ENCODE measurements around the gene MOV10L1.

MOV10L1 gene

DNA sequence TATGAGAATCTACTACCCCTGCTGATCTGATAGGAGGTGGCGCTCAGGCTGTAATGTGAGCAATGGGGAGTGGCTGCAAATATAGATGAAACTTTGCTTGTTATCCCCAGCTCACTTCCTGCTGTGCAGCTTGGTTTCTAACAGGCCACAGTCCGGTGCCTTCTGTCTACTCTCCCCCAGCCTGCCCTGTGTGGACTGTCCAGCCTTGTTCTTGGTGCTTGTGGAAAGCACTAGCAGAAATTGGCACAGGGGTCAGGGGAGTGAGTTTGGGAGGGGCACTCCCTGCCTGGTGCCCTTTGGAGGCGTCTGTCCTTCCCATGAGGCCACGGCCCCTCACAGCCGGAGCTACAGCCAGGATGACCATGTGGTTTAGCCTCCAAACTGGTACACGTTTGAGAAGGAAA is 14.3 kb downstream of the MOV10L1 start:
- Histone ChIP-seq H3K36me3 (ENCODE audit: control insufficient read depth in 4 of 4, insufficient read depth in 4 of 4, low read length in 3 of 4) (no peaks in the 10 kb centered on the region), H3K4me1 (ENCODE audit: control extremely low read depth in 1 of 4, control insufficient read depth in 4 of 4, insufficient read depth in 4 of 4, low read length in 3 of 4) (peaks cover 6 to 45% (median 22%) of the 10 kb centered on the region in 4 experiments), H3K27ac (ENCODE audit: insufficient read depth in 1 of 2, low read depth in 1 of 2, low read length in 2 of 2, poor library complexity in 1 of 2, severe bottlenecking in 2 of 2) (no peak overlapping the region), H3K4me3 (ENCODE audit: control insufficient read depth in 1 of 7, extremely low read depth in 1 of 7, insufficient read depth in 4 of 7, low read depth in 2 of 7, low read length in 6 of 7) (no peak overlapping the region), H3K9me3 (ENCODE audit: control extremely low read depth in 1 of 5, control insufficient read depth in 4 of 5, insufficient read depth in 2 of 5, low read depth in 1 of 5, low read length in 4 of 5) (no peaks in the 10 kb centered on the region), H3K27me3 (replicated peaks in 2 of 5; ENCODE audit: control insufficient read depth in 4 of 5, insufficient read depth in 5 of 5, low read length in 4 of 5) (no peaks in the 10 kb centered on the region)
- ChIA-PET CTCF (interaction anchor here (1.0 to 3.8 kb wide), 5 partner anchors 13 to 74 kb away, joined by 4 to 23 read pairs (median 6); partner anchors contain the start of gene MLC1), POLR2A (interaction anchor here (1.1 kb wide), 1 partner anchor 8 kb away, joined by 4 read pairs; no protein-coding TSS in a partner anchor)
- WGBS (ENCODE audit: insufficient coverage): 100% methylated on average over 3 of the region's 6 CpGs
- no peak for DNase-seq

DNA sequence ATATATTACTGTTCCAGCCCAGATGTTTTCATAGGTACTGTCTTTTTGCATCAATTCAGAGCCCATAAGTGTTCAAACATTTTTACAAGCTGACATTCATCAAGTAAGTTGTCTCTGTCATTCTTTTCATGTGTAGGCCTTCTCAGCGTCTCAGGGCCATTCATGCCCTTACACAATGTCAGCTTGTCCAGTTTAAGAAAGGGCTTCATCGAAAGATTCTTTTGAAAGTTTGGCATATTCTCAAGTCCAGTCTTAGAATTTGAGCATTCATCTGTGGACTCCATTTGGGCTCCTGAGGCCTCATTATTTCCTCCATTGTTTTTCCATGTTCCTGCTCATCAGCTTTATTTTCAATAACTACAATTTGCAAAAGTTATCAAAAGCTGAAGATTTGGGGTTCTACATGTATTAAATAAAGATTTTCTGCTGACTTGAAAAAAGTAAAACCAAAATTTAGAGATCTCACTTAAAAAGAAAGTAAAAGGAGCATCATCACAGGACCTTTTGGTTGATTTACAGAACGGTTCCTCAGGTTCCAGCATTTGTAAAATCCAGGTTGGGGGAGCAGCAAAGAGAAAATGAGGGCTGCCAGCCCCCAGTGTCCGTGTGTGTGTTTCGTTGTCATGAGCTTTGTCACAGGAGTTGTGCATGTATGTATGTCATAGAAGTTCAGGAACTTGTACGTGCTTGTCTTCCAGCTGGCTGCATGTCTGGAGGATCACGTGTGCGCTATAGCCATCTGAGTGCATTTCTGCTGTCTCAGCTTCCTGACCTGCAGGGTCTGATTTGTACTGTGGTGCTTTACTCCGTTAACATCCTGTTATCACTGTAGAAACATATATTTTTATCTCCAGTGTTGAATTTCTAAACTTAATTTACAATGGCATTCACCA is 15.6 kb downstream of the MOV10L1 start:
- H3K4me1 ChIP-seq (ENCODE audit: control extremely low read depth in 1 of 4, control insufficient read depth in 4 of 4, insufficient read depth in 4 of 4, low read length in 3 of 4): peaks cover 6 to 45% (median 22%) of the 10 kb centered on the region in 4 experiments
- no peak overlapping the region for H3K27ac ChIP-seq (ENCODE audit: insufficient read depth in 1 of 2, low read depth in 1 of 2, low read length in 2 of 2, poor library complexity in 1 of 2, severe bottlenecking in 2 of 2)
- 21% methylated on average over 7 of the region's 9 CpGs for WGBS (ENCODE audit: insufficient coverage)
- ChIA-PET POLR2A (interaction anchor here (0.6 to 1.6 kb wide), 4 partner anchors 20 to 86 kb away, joined by 4 to 10 read pairs (median 4); partner anchors contain the start of gene MLC1), CTCF (interaction anchor here (0.9 to 3.8 kb wide), 8 partner anchors 9 to 75 kb away, joined by 3 to 23 read pairs (median 4); partner anchors contain the start of gene MLC1)
- H3K4me3 ChIP-seq (ENCODE audit: control insufficient read depth in 1 of 7, extremely low read depth in 1 of 7, insufficient read depth in 4 of 7, low read depth in 2 of 7, low read length in 6 of 7): peak overlapping the region in 5 of 7 experiments; percentile 24 to 75 (median 46)
- H3K9me3 ChIP-seq (ENCODE audit: control extremely low read depth in 1 of 5, control insufficient read depth in 4 of 5, insufficient read depth in 2 of 5, low read depth in 1 of 5, low read length in 4 of 5): no peaks in the 10 kb centered on the region
- no peaks in the 10 kb centered on the region for H3K27me3 ChIP-seq (replicated peaks in 2 of 5; ENCODE audit: control insufficient read depth in 4 of 5, insufficient read depth in 5 of 5, low read length in 4 of 5)
- DNase-seq: peak; percentile 62 to 92 (median 86)
- no peaks in the 10 kb centered on the region for H3K36me3 ChIP-seq (ENCODE audit: control insufficient read depth in 4 of 4, insufficient read depth in 4 of 4, low read length in 3 of 4)

DNA sequence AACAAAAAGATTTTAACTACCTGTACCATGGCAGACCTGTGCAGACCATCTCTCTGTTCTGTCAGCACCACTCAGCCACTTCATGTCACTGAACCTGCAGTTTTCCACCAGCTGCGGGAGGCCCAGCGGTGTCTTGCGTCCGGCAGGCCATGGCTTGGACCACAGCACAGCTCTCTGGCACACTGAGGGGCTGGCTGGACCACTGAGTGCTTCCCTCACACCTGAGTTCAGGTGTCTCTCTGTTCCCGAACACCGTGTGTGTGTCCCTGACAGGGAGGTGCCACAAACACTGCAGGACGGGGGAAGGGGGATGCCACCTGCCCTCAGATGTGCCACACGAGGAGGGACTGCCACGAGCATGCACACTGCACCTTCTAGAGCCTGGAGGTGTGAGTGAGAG is 17.7 kb downstream of the MOV10L1 start:
- 88% methylated on average over 9 of the region's 9 CpGs for WGBS (ENCODE audit: insufficient coverage)
- POLR2A ChIA-PET: no interaction called here
- H3K4me1 ChIP-seq (ENCODE audit: control extremely low read depth in 1 of 4, control insufficient read depth in 4 of 4, insufficient read depth in 4 of 4, low read length in 3 of 4): peaks cover 2 to 47% (median 34%) of the 10 kb centered on the region in 4 experiments
- no peak for DNase-seq
- no peak overlapping the region for H3K4me3 ChIP-seq (ENCODE audit: control insufficient read depth in 1 of 7, extremely low read depth in 1 of 7, insufficient read depth in 4 of 7, low read depth in 2 of 7, low read length in 6 of 7)
- no peak overlapping the region for H3K27ac ChIP-seq (ENCODE audit: insufficient read depth in 1 of 2, low read depth in 1 of 2, low read length in 2 of 2, poor library complexity in 1 of 2, severe bottlenecking in 2 of 2)
- H3K27me3 ChIP-seq (replicated peaks in 2 of 5; ENCODE audit: control insufficient read depth in 4 of 5, insufficient read depth in 5 of 5, low read length in 4 of 5): no peaks in the 10 kb centered on the region
- CTCF ChIA-PET: interaction anchor here (2.7 kb wide), 1 partner anchor 22 kb away, joined by 7 read pairs; the partner anchor contains the start of gene MLC1
- H3K9me3 ChIP-seq (ENCODE audit: control extremely low read depth in 1 of 5, control insufficient read depth in 4 of 5, insufficient read depth in 2 of 5, low read depth in 1 of 5, low read length in 4 of 5): no peaks in the 10 kb centered on the region
- no peaks in the 10 kb centered on the region for H3K36me3 ChIP-seq (ENCODE audit: control insufficient read depth in 4 of 4, insufficient read depth in 4 of 4, low read length in 3 of 4)

DNA sequence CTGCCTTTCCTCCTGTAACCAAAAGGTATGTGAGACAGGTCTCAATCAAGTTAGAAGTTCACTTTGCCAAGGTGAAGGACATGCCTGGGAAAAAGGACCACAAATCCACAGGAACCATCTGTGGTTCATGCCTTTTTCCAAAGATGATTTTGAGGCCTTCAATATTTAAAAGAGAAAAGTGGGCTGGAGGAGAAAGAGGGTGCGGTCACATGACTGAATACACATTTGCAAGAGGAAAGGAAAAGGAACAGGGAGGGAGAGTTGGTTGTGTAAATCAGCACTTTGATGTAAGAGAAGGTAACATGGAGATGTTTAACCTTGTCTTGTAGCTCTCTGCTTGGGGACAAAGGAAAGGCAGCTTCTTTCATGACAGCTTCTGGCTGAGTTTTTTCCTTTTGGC is 21.2 kb downstream of the MOV10L1 start:
- no peak overlapping the region for H3K27ac ChIP-seq (ENCODE audit: insufficient read depth in 1 of 2, low read depth in 1 of 2, low read length in 2 of 2, poor library complexity in 1 of 2, severe bottlenecking in 2 of 2)
- H3K4me1 ChIP-seq (ENCODE audit: control extremely low read depth in 1 of 4, control insufficient read depth in 4 of 4, insufficient read depth in 4 of 4, low read length in 3 of 4): peaks cover 2 to 31% (median 27%) of the 10 kb centered on the region in 4 experiments
- no peak overlapping the region for H3K4me3 ChIP-seq (ENCODE audit: control insufficient read depth in 1 of 7, extremely low read depth in 1 of 7, insufficient read depth in 4 of 7, low read depth in 2 of 7, low read length in 6 of 7)
- no peaks in the 10 kb centered on the region for H3K36me3 ChIP-seq (ENCODE audit: control insufficient read depth in 4 of 4, insufficient read depth in 4 of 4, low read length in 3 of 4)
- no peaks in the 10 kb centered on the region for H3K27me3 ChIP-seq (replicated peaks in 2 of 5; ENCODE audit: control insufficient read depth in 4 of 5, insufficient read depth in 5 of 5, low read length in 4 of 5)
- ChIA-PET POLR2A (interaction anchor here (1.0 to 2.8 kb wide), 3 partner anchors 25 to 80 kb away, joined by 3 to 28 read pairs (median 10); partner anchors contain the start of gene MLC1), CTCF (interaction anchor here (1.3 to 1.9 kb wide), 3 partner anchors 12 to 35 kb away, joined by 3 to 9 read pairs (median 3); partner anchors contain the start of gene MLC1)
- peak in 1 of 3 donors; percentile 18 for DNase-seq
- H3K9me3 ChIP-seq (ENCODE audit: control extremely low read depth in 1 of 5, control insufficient read depth in 4 of 5, insufficient read depth in 2 of 5, low read depth in 1 of 5, low read length in 4 of 5): no peaks in the 10 kb centered on the region
- WGBS (ENCODE audit: insufficient coverage): 90% methylated on average over 1 of the region's 1 CpG

DNA sequence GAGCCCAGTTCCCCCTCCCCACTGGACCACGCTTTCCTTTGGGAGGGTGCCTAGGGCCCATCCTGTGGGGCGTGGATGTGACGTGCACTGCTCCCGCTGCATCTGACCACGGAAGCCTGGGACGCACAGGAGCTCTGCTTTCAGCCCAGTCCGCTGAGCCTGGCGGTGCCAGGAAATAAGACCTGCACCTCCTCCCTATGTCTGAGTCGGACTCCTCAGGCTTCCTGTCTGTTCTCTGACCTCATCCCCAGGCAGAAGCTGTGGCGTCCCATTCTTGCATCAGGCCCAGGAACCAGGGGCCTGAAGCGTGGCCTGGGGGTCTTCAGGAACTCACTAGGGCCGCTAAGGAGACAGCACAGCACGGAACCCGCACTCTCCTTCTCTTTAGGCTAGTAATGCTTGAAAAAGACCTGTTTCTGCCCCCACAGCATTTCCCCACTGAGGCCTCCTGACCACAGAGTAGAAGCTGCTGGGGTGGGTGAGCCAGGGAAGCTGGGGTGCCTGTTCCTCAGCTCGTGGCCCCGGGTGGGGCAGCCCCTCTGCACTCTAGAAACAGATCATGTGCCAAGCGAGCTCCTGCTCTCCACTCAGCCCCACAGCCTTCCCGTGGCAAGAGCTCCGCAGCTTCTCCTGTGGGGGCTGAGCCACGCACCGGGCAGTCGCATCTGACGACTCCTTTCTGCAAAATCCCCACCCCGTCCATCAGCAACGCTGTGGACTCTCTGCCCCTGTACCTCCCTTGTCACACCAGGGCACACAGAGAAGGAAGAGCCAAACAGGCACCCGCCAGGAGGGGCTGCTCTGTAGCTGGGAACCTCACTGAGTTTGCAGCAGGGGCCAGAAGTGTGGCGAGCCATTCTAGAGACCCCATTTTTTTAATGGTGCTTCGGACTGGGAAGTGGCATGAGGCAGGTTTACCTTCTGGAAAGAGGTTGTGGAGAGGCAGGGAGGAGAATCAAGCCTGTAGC is 22.6 kb downstream of the MOV10L1 start:
- DNase-seq: peak; percentile 55 to 85 (median 78)
- H3K9me3 ChIP-seq (ENCODE audit: control extremely low read depth in 1 of 5, control insufficient read depth in 4 of 5, insufficient read depth in 2 of 5, low read depth in 1 of 5, low read length in 4 of 5): no peaks in the 10 kb centered on the region
- POLR2A ChIA-PET: interaction anchor here (0.5 to 2.8 kb wide), 10 partner anchors 9 to 1413 kb away, joined by 3 to 28 read pairs (median 3); partner anchors contain the start of gene MLC1
- CTCF ChIA-PET: interaction anchor here (0.9 to 1.7 kb wide), 8 partner anchors 11 to 36 kb away, joined by 3 to 8 read pairs (median 3); no protein-coding TSS in a partner anchor
- peak overlapping the region in 4 of 7 experiments; percentile 28 to 66 (median 46) for H3K4me3 ChIP-seq (ENCODE audit: control insufficient read depth in 1 of 7, extremely low read depth in 1 of 7, insufficient read depth in 4 of 7, low read depth in 2 of 7, low read length in 6 of 7)
- no peaks in the 10 kb centered on the region for H3K27me3 ChIP-seq (replicated peaks in 2 of 5; ENCODE audit: control insufficient read depth in 4 of 5, insufficient read depth in 5 of 5, low read length in 4 of 5)
- peaks cover 2 to 30% (median 25%) of the 10 kb centered on the region in 4 experiments for H3K4me1 ChIP-seq (ENCODE audit: control extremely low read depth in 1 of 4, control insufficient read depth in 4 of 4, insufficient read depth in 4 of 4, low read length in 3 of 4)
- 7% methylated on average over 23 of the region's 28 CpGs for WGBS (ENCODE audit: insufficient coverage)
- no peaks in the 10 kb centered on the region for H3K36me3 ChIP-seq (ENCODE audit: control insufficient read depth in 4 of 4, insufficient read depth in 4 of 4, low read length in 3 of 4)
- H3K27ac ChIP-seq (ENCODE audit: insufficient read depth in 1 of 2, low read depth in 1 of 2, low read length in 2 of 2, poor library complexity in 1 of 2, severe bottlenecking in 2 of 2): peak overlapping the region; percentile 66 to 83

DNA sequence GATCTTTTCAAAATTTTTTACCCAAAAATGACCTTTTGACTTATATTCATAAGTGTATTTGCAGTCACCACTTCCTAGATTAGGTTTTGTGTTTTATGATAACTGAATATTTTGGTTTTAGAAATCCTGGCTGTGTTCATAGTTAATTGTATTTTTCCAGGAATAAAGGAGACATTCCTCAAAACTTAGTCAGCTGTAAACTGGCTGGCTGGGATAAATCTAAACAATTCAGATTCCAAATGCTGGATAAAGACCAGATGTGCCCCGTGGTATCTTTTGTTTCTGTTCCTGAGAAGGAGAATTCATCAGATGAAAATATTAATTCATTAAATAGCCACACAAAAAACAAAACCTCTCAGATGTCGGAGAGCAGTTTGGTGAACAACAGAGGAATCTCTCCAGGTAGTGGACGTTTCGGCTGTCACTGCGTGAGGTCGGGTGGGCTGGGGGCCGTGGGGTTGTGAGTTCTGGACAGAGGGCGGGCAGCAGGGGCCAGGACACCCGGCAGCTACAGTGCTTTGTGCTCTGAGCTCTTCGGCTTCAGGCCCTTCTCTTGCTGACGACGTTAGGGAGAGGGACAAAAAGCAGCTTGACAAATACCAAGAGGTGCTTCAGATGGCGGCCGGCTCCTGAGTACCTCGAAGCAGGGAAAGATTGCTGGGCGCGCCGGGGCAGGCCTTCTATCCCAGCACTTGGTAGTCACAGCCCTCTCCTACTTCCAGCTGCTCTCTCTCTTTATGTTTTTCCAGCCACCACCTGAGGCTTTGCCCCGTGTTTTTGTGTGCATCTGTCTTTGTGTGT is 24.6 kb downstream of the MOV10L1 start:
- no peaks in the 10 kb centered on the region for H3K36me3 ChIP-seq (ENCODE audit: control insufficient read depth in 4 of 4, insufficient read depth in 4 of 4, low read length in 3 of 4)
- no peak for DNase-seq
- no peaks in the 10 kb centered on the region for H3K9me3 ChIP-seq (ENCODE audit: control extremely low read depth in 1 of 5, control insufficient read depth in 4 of 5, insufficient read depth in 2 of 5, low read depth in 1 of 5, low read length in 4 of 5)
- POLR2A ChIA-PET: no interaction called here
- CTCF ChIA-PET: interaction anchor here (1.6 to 3.1 kb wide), 2 partner anchors 12 to 29 kb away, joined by 4 to 11 read pairs; partner anchors contain the start of gene MLC1
- H3K4me3 ChIP-seq (ENCODE audit: control insufficient read depth in 1 of 7, extremely low read depth in 1 of 7, insufficient read depth in 4 of 7, low read depth in 2 of 7, low read length in 6 of 7): no peak overlapping the region
- H3K27me3 ChIP-seq (replicated peaks in 2 of 5; ENCODE audit: control insufficient read depth in 4 of 5, insufficient read depth in 5 of 5, low read length in 4 of 5): no peaks in the 10 kb centered on the region
- H3K4me1 ChIP-seq (ENCODE audit: control extremely low read depth in 1 of 4, control insufficient read depth in 4 of 4, insufficient read depth in 4 of 4, low read length in 3 of 4): peaks cover 2 to 42% (median 30%) of the 10 kb centered on the region in 4 experiments
- WGBS (ENCODE audit: insufficient coverage): 96% methylated on average over 14 of the region's 19 CpGs
- H3K27ac ChIP-seq (ENCODE audit: insufficient read depth in 1 of 2, low read depth in 1 of 2, low read length in 2 of 2, poor library complexity in 1 of 2, severe bottlenecking in 2 of 2): no peak overlapping the region
